OCI-LY7 (cell line): Measurements from ENCODE around the gene RSL1D1. TPM values are rescaled to one million over a fixed set of nuclear protein-coding genes. Genes with fewer than 3 reads are reported as not detected.

ENCODE experiments used
- Bru-seq: library from RNA; stranded (reverse); fragments of 400-500 nt; gene quantifications from one replicate; lab custom pipeline; 2021; lab: Mats Ljungman, UMichigan
- BruChase-seq, 2 experiments: library from RNA; stranded (reverse); fragments of 400-500 nt; gene quantifications; one replicate each; lab custom pipeline; 2021; lab: Mats Ljungman, UMichigan
- BruUV-seq: library from RNA; stranded (reverse); fragments of 400-500 nt; replicated peaks from 2 replicates; lab custom pipeline; 2021; lab: Mats Ljungman, UMichigan
- CTCF ChIA-PET: fragments of 300-600 bp; sonication (Branson Sonifier 250); formaldehyde crosslinking; loops from one replicate; lab custom pipeline; 2022; ENCODE audit warnings: antibody characterized with exemption; ENCODE audit not compliant: unreplicated experiment; lab: Charles Lee
- POLR2A ChIA-PET: fragments of 300-600 bp; sonication (Branson Sonifier 250); formaldehyde crosslinking; loops from one replicate; lab custom pipeline; 2022; ENCODE audit warnings: antibody characterized with exemption; lab: Charles Lee
- DNase-seq: peaks from one replicate; pipeline ENCODE4 v3.0.0-alpha.2; 2015; ENCODE audit warnings: low spot score
- H2AFZ ChIP-seq: fragments of 200-600 bp; sonication (generic), shearing (Covaris generic); 2 replicates; pipeline ENCODE4 v1.6.1; 2014; ENCODE audit warnings: mild to moderate bottlenecking, antibody characterized with exemption, low read length, moderate library complexity
- H3K27ac ChIP-seq: fragments of 200-600 bp; sonication (generic); 2 replicates; pipeline ENCODE4 v1.5.1; 2014; ENCODE audit warnings: mixed run types, low read depth, mild to moderate bottlenecking, moderate library complexity, low read length, inconsistent platforms; ENCODE audit not compliant: poor library complexity, severe bottlenecking
- H3K36me3 ChIP-seq: fragments of 200-600 bp; sonication (generic); 2 replicates; pipeline ENCODE4 v1.6.1; 2014; ENCODE audit warnings: mild to moderate bottlenecking, antibody characterized with exemption, low read length, moderate library complexity, mixed read lengths; ENCODE audit not compliant: insufficient read depth
- H3K4me1 ChIP-seq: fragments of 200-600 bp; sonication (generic); 2 replicates; pipeline ENCODE4 v1.5.1; 2014; ENCODE audit warnings: mild to moderate bottlenecking, low read length; ENCODE audit not compliant: insufficient read depth, poor library complexity, severe bottlenecking
- H3K4me2 ChIP-seq: fragments of 200-600 bp; sonication (generic); 2 replicates; pipeline ENCODE4 v1.6.1; 2014; ENCODE audit warnings: mild to moderate bottlenecking, low read length
- H3K4me3 ChIP-seq: fragments of 200-600 bp; sonication (generic); 2 replicates; pipeline ENCODE4 v1.5.1; 2014; ENCODE audit warnings: mild to moderate bottlenecking, low read depth, low read length; ENCODE audit not compliant: poor library complexity, severe bottlenecking
- H3K79me2 ChIP-seq: fragments of 200-600 bp; sonication (generic); 2 replicates; pipeline ENCODE4 v1.6.1; 2016; ENCODE audit warnings: low read depth, mild to moderate bottlenecking, low read length, moderate library complexity, mixed read lengths; ENCODE audit not compliant: insufficient read depth
- H3K9me2 ChIP-seq: fragments of 200-600 bp; sonication (generic); 2 replicates; pipeline ENCODE4 v1.6.1; 2016; ENCODE audit warnings: mild to moderate bottlenecking, low read length, mixed read lengths; ENCODE audit not compliant: insufficient read depth
- H3K9me3 ChIP-seq: fragments of 200-600 bp; sonication (generic); 2 replicates; pipeline ENCODE4 v1.6.1; 2014; ENCODE audit warnings: mild to moderate bottlenecking, mixed run types, low read length, mixed read lengths
- H4K20me1 ChIP-seq: fragments of 200-600 bp; sonication (generic); 2 replicates; pipeline ENCODE4 v1.6.1; 2014; ENCODE audit warnings: mild to moderate bottlenecking, antibody characterized with exemption, low read length, moderate library complexity, mixed read lengths; ENCODE audit not compliant: insufficient read depth
- CTCF ChIP-seq: fragments of 200-600 bp; sonication (generic); conservative IDR thresholded peaks from 2 replicates; pipeline ENCODE4 v1.5.1; 2014; ENCODE audit warnings: mild to moderate bottlenecking, antibody characterized with exemption, low read length, moderate library complexity, mixed read lengths
- EZH2phosphoT487 ChIP-seq: fragments of 200-600 bp; sonication (generic); IDR thresholded peaks from 2 replicates; pipeline ENCODE4 v1.6.1; 2018; ENCODE audit warnings: low read depth, borderline replicate concordance, mild to moderate bottlenecking, mixed run types, antibody characterized with exemption, low read length, moderate library complexity, mixed read lengths
- intact Hi-C: fragments of 100-400 bp; cut with micrococcal nuclease; formaldehyde crosslinking; loops from one replicate; pipeline ENCODE4 v1.10.0; 2022; ENCODE audit not compliant: unreplicated experiment
- long read RNA-seq: library from polyadenylated mRNA; stranded (forward); transcript quantifications from one replicate; pipeline ENCODE4 v2.0.0, GENCODE V29; 2022
- total RNA-seq, 2 experiments: library from RNA; depleted of rRNA in 1 of 2; stranded (reverse); fragments of >200 nt in 1 of 2; shearing (Covaris generic) in 1 of 2; gene quantifications; 2 replicates each; pipeline ENCODE4 v1.2.3, GENCODE V29; 2014 to 2022

The RSL1D1 gene
- total RNA-seq (2014; rRNA removed; shearing (Covaris generic)) = 104 and 176 TPM in 2 replicates
- total RNA-seq (2022) = 229 and 252 TPM in 2 replicates
- Bru-seq, nascent RNA = percentile 96 among the genes with signal in this experiment
- percentile 97 among the genes with signal in this experiment for BruChase-seq, experiment 1, labeled RNA remaining after a 6-hour chase
- percentile 98 among the genes with signal in this experiment for BruChase-seq, experiment 2, labeled RNA remaining after a 2-hour chase
- long read RNA-seq, full-length matches to known transcripts = 612 of 678 reads
- long read RNA-seq, partial matches to known transcripts = 13 of 678 reads
- long read RNA-seq, other reads (novel, unspliced or antisense) = 53 of 678 reads

GRCh38 chr16:11851294-11852091 is at the start of gene RSL1D1:
RSL1D1 (minus strand) TSS chr16:11851542; CDS start chr16:11851512, 30 bp downstream.
- Histone ChIP-seq H3K9me2 (no peaks in the 10 kb centered on the region), H3K27ac (peak within 1 kb of the TSS; percentile 57), H3K9me3 (no peaks in the 10 kb centered on the region), H2AFZ (peak within 1 kb of the TSS; percentile 60; the same call in 1 of the 2 replicates), H3K4me2 (peak within 1 kb of the TSS; percentile 89), H3K4me1 (peaks cover 39% of the 10 kb centered on the region), H4K20me1 (peaks cover 10% of the 10 kb centered on the region; the same call in 1 of the 2 replicates), H3K36me3 (peaks cover 46% of the 10 kb centered on the region), H3K79me2 (peaks cover 80% of the 10 kb centered on the region), H3K4me3 (peak within 1 kb of the TSS; percentile 79)
- TF ChIP-seq CTCF = no peak
- TF ChIP-seq EZH2phosphoT487 = no peak
- POLR2A ChIA-PET = interaction anchor here (0.6 to 2.0 kb wide), 8 partner anchors 10 to 1538 kb away, joined by 3 to 10 read pairs (median 3); no protein-coding TSS in a partner anchor
- TSS peak; percentile 83 for BruUV-seq
- intact Hi-C loops = no loop called here
- peak; percentile 95 for DNase-seq
- CTCF ChIA-PET = no interaction called here

GRCh38 chr16:11901091-11901490 is 49.7 kb upstream of the RSL1D1 start:
- no peak overlapping the region for H3K4me2 ChIP-seq
- H3K36me3 ChIP-seq = peaks cover 73% of the 10 kb centered on the region
- TF ChIP-seq EZH2phosphoT487 (no peak), CTCF (no peak)
- no peaks in the 10 kb centered on the region for H3K9me2 ChIP-seq
- H3K79me2 ChIP-seq = peaks cover 98% of the 10 kb centered on the region
- DNase-seq = no peak
- intact Hi-C loops = no loop called here
- POLR2A ChIA-PET = interaction anchor here (0.6 kb wide), 1 partner anchor 43 kb away, joined by 3 read pairs; no protein-coding TSS in a partner anchor
- CTCF ChIA-PET = no interaction called here
- peaks cover 25% of the 10 kb centered on the region; the same call in 1 of the 2 replicates for H4K20me1 ChIP-seq
- H3K9me3 ChIP-seq = no peaks in the 10 kb centered on the region
- H2AFZ ChIP-seq = no peak overlapping the region
- no peak overlapping the region for H3K27ac ChIP-seq
- peaks cover 3% of the 10 kb centered on the region for H3K4me1 ChIP-seq
- no TSS peak for BruUV-seq
- H3K4me3 ChIP-seq = no peak overlapping the region
